Nephron (organoid): ENCODE measurements around the gene CRCP.
A peak's percentile ranks its signal among the peaks of the same experiment; 100 is the strongest.
"Not testable (repeated sequence)": the region's sequence is repeated elsewhere in the genome, so short reads cannot be mapped to it uniquely, and the experiment has no call there.

Source experiments
- H3K27ac Mint-ChIP-seq, 3 experiments: 2 replicates each; pipeline ENCODE4 v1.8.0; 2020; ENCODE audit warnings: mixed read lengths in 3 of 3, mild to moderate bottlenecking in 2 of 3, moderate library complexity in 1 of 3
- H3K27me3 Mint-ChIP-seq: 2 replicates; pipeline ENCODE4 v1.8.0; 2021; ENCODE audit warnings: low read depth, mild to moderate bottlenecking, moderate library complexity, mixed read lengths
- H3K36me3 Mint-ChIP-seq: 2 replicates; pipeline ENCODE4 v1.8.0; 2020; ENCODE audit warnings: low read depth, mixed read lengths
- H3K4me1 Mint-ChIP-seq: 2 replicates; pipeline ENCODE4 v1.8.0; 2020; ENCODE audit warnings: mixed read lengths
- H3K4me3 Mint-ChIP-seq, 3 experiments: 2 replicates each; pipeline ENCODE4 v1.8.0; 2020; ENCODE audit warnings: mild to moderate bottlenecking in 3 of 3, mixed read lengths in 3 of 3, moderate library complexity in 2 of 3
- H3K9me3 Mint-ChIP-seq: 2 replicates; pipeline ENCODE4 v1.8.0; 2020; ENCODE audit warnings: mixed read lengths
- CTCF ChIP-seq, 3 experiments: fragments of 200-600 bp; sonication (generic); IDR thresholded peaks; one replicate each; pipeline ENCODE4 v1.5.0; 2021; ENCODE audit warnings: antibody characterized with exemption in 3 of 3; ENCODE audit not compliant: unreplicated experiment in 3 of 3

The CRCP gene

GRCh38 chr7:66114743-66115649 lies at the start of gene CRCP:
CRCP (plus strand) TSS chr7:66114847; CDS start chr7:66114963, 116 bp downstream.
- peak in 1 of 3 experiments; percentile 12 for TF ChIP-seq CTCF (IDR thresholded peaks at IDR 0.05; ENCODE audit: unreplicated experiment in 3 of 3)
- H3K27me3 Mint-ChIP-seq, result no peaks in the 10 kb centered on the region
- peaks cover 39% of the 10 kb centered on the region for H3K4me1 Mint-ChIP-seq
- H3K36me3 Mint-ChIP-seq, result peaks cover 10% of the 10 kb centered on the region
- H3K9me3 Mint-ChIP-seq, result no peaks in the 10 kb centered on the region
- H3K4me3 Mint-ChIP-seq, result peak within 1 kb of the TSS; percentile 93 to 98 (median 96)
- H3K27ac Mint-ChIP-seq, result peak within 1 kb of the TSS; percentile 91 to 98 (median 94)

- TF ChIP-seq CTCF (IDR thresholded peaks at IDR 0.05; ENCODE audit: unreplicated experiment in 3 of 3), result no peak
- Mint-ChIP-seq H3K9me3 (no peaks in the 10 kb centered on the region), H3K27ac (no peak overlapping the region), H3K27me3 (peaks cover 4% of the 10 kb centered on the region), H3K4me1 (no peaks in the 10 kb centered on the region), H3K36me3 (no peaks in the 10 kb centered on the region), H3K4me3 (no peak overlapping the region)
Measured at GRCh38 chr7:66069732-66070131, 44.9 kb upstream of the CRCP start.

- no peaks in the 10 kb centered on the region for H3K36me3 Mint-ChIP-seq
- H3K27me3 Mint-ChIP-seq, result peaks cover 6% of the 10 kb centered on the region
- no peaks in the 10 kb centered on the region for H3K9me3 Mint-ChIP-seq
- H3K27ac Mint-ChIP-seq, result no peak overlapping the region
- TF ChIP-seq CTCF (IDR thresholded peaks at IDR 0.05; ENCODE audit: unreplicated experiment in 3 of 3), result no peak
- no peaks in the 10 kb centered on the region for H3K4me1 Mint-ChIP-seq
- H3K4me3 Mint-ChIP-seq, result no peak overlapping the region
Measured at GRCh38 chr7:66070222-66070621, 44.4 kb upstream of the CRCP start.

GRCh38 chr7:66072208-66072607 lies 42.4 kb upstream of the CRCP start:
- not testable (repeated sequence) for H3K4me3 Mint-ChIP-seq, H3K27ac Mint-ChIP-seq, H3K4me1 Mint-ChIP-seq, H3K9me3 Mint-ChIP-seq, H3K27me3 Mint-ChIP-seq, H3K36me3 Mint-ChIP-seq

- Mint-ChIP-seq H3K9me3 (no peaks in the 10 kb centered on the region), H3K27me3 (peaks cover 4% of the 10 kb centered on the region), H3K4me1 (peaks cover 9% of the 10 kb centered on the region), H3K4me3 (peak within 1 kb of the TSS; percentile 89 to 93 (median 91)), H3K36me3 (no peaks in the 10 kb centered on the region), H3K27ac (peak within 1 kb of the TSS in 1 of 3 experiments; percentile 80)
- no peak for TF ChIP-seq CTCF (IDR thresholded peaks at IDR 0.05; ENCODE audit: unreplicated experiment in 3 of 3)
Measured at GRCh38 chr7:66075590-66076461, 38.8 kb upstream of the CRCP start, which contains the start of gene ASL. ASL (plus strand) TSS chr7:66075819; CDS start chr7:66076082, 263 bp downstream.
